GM12865 (cell line): ENCODE data around the gene RBFOX1.

Experiments used
- DNase-seq: peaks from one replicate; pipeline ENCODE4 v3.0.0; 2010; ENCODE audit warnings: low read depth
- H3K4me3 ChIP-seq: 2 replicates; pipeline ENCODE4 v1.5.1; 2011; ENCODE audit warnings: mild to moderate bottlenecking, low read depth, low read length, control low read depth
- CTCF ChIP-seq: IDR thresholded peaks from 2 replicates; pipeline ENCODE4 v1.5.1; 2011; ENCODE audit warnings: low read length, control low read depth, low read depth, inconsistent platforms; ENCODE audit not compliant: insufficient read depth; ENCODE audit errors: missing control alignments

Gene RBFOX1

GRCh38 chr16:7691533-7691932, 358.9 kb downstream of the RBFOX1 start:
- DNase-seq = no peak
- no peak overlapping the region for H3K4me3 ChIP-seq
- TF ChIP-seq CTCF = no peak

- TF ChIP-seq CTCF = no peak
- DNase-seq = no peak
- no peak overlapping the region for H3K4me3 ChIP-seq
These were observed 371.0 kb downstream of the RBFOX1 start for GRCh38 chr16:7703672-7704071.

GRCh38 chr16:7705885-7706284, 373.2 kb downstream of the RBFOX1 start:
- DNase-seq = no peak
- no peak for TF ChIP-seq CTCF
- H3K4me3 ChIP-seq = no peak overlapping the region

GRCh38 chr16:7709186-7709585, 376.5 kb downstream of the RBFOX1 start:
- H3K4me3 ChIP-seq = no peak overlapping the region
- DNase-seq = no peak
- TF ChIP-seq CTCF = no peak

GRCh38 chr16:7713244-7713643, 380.6 kb downstream of the RBFOX1 start:
- H3K4me3 ChIP-seq = no peak overlapping the region
- no peak for TF ChIP-seq CTCF
- no peak for DNase-seq

- TF ChIP-seq CTCF = no peak
- DNase-seq = no peak
- H3K4me3 ChIP-seq = no peak overlapping the region
These were observed 382.1 kb downstream of the RBFOX1 start for GRCh38 chr16:7714775-7715174.

GRCh38 chr16:7716660-7717550, 384.3 kb downstream of the RBFOX1 start:
- no peak for DNase-seq
- H3K4me3 ChIP-seq = no peak overlapping the region
- no peak for TF ChIP-seq CTCF
